HG03460 (cell line): ENCODE data around the gene AUTS2.

Experiments used
- ATAC-seq: cut with Tn5 transposase; IDR thresholded peaks from one replicate; pipeline ENCODE4 v1.9.1; 2021; ENCODE audit not compliant: unreplicated experiment

Gene AUTS2

DNA sequence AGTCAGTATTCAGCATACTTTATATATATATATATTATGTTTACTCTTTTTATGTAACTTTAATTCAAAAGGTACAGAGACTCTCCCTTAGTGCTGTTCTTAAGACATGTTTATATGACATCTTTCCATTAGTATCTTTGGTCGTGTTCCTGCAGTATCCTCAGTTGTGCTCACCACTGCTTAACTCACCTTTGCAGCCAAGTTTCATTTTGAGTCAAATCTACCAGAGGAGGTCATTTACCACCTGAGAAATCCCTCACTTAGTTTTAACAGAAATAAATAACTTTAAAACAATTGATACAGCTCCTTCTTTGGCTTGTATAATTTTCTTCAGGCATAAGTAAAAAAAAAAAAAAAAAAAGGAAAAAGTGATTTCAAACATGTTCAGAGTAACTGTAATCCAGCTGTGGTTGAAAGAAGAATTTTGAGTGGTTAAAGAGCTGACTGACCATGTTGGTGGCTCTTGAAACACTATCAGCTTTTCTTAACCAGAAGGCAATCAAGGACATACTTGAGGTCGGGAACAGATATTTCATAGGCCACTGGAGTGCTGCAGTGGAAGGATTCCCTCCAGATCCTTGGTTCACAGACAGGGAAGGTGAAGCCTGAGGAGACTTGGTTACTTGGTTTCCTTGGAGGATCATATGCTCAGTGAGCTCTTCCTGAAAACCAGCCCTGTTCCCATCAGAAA lies 116.8 kb downstream of the AUTS2 start:
- ATAC-seq = no peak

GRCh38 chr7:69717221-69717620 lies 118.9 kb downstream of the AUTS2 start:
- no peak for ATAC-seq

- ATAC-seq = no peak
Observed at GRCh38 chr7:69719717-69720116, 121.4 kb downstream of the AUTS2 start.

DNA sequence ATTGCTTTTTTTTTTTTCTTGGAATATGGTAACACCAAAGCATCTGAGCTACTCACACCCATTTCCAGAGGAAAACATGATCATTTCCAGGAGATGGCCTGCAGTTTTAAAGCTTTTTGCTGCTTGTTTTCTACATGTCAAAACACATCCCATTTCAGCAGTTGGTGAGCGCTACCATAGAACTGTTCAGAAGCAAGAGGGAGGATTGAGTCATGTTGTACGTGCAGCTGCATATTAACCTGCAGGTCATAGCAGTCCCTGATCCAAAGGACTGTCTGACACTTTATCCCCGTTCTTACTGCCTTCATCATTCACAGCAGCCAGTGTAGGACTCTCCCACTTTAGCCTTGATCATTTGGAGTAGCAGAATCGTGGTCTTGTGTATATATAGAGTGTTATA lies 124.6 kb downstream of the AUTS2 start:
- ATAC-seq = no peak

DNA sequence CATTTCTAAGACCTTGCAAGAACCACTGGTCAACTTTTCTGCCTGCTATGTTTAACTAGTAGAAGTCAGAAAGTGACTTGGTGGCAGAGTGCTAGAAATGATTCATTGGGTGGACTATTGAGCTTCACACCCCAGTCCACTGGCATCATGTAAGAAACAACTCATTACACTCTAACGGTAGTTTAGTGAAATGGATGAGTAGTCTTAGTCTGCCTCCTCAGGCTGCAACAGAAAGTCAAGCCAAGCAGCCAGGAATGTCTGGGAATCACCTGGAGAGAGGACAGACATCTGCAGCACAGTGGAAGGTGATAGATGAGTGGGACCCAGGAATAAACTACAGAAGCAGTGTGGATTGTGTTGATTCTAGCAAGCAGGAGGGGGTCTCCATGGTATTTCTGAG lies 125.4 kb downstream of the AUTS2 start:
- no peak for ATAC-seq

GRCh38 chr7:69728304-69728703 lies 130.0 kb downstream of the AUTS2 start:
- ATAC-seq = no peak

DNA sequence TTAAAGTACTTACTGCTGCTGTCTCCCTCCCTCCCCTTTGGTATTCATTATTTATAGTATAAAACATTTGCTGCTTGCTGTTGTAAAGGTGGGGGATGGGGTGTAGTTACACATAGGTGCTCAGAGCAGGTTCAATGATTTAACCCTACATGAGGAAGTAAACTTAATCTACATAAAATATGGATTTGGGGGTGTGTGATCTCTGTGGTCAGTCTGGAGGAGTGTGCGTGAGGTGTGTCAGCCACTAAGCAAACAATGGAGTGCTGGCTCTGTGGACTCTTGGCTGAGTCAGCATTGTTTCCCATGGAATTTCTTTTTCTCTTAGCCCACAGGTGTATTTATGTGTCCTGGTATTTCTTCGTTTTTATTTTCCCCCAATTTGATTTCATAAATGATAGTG lies 133.9 kb downstream of the AUTS2 start:
- no peak for ATAC-seq

DNA sequence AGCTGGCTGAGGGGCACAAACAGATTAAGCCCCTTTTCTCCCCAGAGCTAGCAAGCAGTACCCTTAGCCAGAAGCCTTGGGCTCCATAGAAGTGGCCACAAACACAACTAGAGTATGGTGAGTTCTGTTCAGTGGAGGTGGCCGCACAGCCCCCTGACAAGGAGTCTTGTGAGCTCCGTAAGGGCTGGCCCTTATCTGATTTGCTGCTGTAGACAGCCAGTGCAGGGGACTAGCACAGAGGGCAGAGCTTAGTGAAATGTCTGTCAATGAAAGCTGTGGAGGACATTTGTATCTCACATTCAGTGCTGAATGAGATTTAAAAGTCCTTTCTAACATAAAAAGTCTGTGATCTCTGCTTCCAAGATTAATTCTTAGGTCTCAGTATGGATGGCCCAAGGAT lies 137.3 kb downstream of the AUTS2 start:
- ATAC-seq = no peak

GRCh38 chr7:69736126-69736810 lies 138.0 kb downstream of the AUTS2 start:
- no peak for ATAC-seq

- ATAC-seq = peak; percentile 56
Observed at GRCh38 chr7:69738396-69738951, 140.2 kb downstream of the AUTS2 start.

- ATAC-seq = peak; percentile 67
Observed at GRCh38 chr7:69739190-69739589, 140.9 kb downstream of the AUTS2 start.

DNA sequence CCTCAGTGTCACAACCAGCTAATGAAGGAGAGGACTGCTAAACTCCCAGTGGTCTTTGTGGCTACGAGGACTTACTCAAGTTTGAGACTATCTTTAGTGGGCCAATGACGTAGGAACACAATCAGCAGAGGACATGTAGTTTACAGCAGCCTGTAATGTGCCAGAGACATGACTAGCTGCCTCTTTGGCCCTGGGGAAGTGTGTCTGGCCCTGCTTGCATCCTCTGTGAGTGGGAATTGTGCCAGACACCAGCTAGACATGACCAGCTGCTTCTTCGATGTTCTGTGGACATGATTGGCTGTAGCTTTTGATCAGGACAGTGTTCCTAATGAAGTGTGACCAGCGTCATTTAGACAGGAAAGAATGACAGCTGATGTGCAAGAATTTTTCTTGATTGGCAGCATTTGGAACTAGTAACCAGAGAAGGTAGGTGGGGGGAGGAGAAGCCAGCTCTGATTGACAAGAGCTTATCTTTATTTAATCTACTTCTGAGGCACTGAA lies 141.7 kb downstream of the AUTS2 start:
- peak; percentile 54 for ATAC-seq

DNA sequence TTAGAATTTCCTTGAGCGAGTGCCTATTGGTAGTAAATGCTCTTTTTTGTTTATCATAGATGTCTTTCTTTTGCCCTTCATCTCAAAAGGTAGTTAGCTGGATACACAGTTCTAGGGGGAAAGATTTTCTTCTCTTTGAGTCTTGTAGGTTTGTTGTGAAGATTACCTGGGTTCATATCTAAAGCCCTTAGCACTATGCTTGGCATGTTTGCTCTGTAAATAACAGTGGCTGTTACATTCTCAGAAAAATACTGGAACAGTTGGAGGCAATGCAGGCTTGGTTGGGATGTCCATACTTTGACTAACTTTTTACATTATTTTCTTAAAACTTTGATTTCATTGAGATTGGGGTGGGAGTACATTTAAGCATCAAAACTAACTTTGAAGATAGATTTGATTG lies 144.0 kb downstream of the AUTS2 start:
- ATAC-seq = no peak

GRCh38 chr7:69743436-69743835 lies 145.2 kb downstream of the AUTS2 start:
- no peak for ATAC-seq

GRCh38 chr7:69744026-69744425 lies 145.8 kb downstream of the AUTS2 start:
- no peak for ATAC-seq

DNA sequence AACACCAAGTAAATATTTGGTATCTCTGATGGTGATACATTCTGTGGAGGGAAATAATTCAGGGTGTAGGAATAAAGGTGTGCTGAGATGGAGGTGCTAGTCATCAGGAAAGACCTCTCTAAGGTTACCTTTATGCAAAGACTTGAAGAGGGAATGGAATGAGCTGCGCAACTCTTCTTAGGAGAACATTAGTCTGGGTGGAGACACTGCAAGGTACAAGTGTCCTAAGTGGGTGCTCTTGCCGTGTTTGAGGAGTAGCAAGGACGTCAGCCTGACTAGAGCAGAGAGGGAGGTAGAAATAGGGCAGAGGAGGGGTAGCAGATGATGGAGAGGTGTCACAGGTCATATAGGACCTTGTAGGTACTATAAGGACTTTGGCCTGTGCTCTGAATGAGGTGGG lies 148.1 kb downstream of the AUTS2 start:
- ATAC-seq = no peak

DNA sequence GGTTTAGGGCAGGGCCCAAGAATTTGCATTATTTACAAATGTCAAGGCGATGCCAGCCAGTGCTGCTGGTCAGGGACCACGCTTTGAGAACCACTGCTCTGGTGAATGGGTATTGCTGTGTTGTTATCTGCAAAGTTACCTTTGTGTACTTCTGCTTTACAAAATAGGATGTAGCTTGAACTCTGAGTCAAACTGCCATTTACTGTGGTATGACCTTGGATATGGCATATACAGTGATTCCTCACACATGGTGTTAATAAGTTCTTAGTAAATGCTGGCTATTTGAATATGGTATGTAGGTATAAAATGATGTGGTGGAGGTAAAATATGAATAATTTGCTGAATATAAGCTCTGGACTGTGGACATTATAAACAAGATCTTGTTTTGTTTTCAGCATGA lies 148.9 kb downstream of the AUTS2 start:
- no peak for ATAC-seq

DNA sequence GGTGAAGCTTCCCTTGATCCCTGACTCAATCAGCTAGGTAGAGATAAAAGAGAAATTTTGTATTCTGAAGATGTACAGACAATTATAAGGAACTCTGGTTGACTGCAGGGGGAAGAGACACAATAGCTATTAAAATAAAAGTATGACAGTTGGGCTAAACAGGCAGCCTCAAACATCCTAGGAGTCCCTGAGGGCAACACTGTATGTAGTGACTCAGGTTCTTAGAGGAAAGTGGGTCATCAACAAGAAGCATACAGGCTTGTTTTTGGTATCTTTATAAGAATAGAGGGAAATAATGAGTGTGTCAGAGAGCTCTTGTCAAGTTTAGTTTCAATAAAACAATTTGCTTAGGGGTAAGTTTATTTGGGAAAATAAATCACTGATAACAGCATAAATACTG lies 150.3 kb downstream of the AUTS2 start:
- no peak for ATAC-seq

GRCh38 chr7:69749372-69749979 lies 151.2 kb downstream of the AUTS2 start:
- no peak for ATAC-seq

GRCh38 chr7:69749994-69750393 lies 151.7 kb downstream of the AUTS2 start:
- ATAC-seq = no peak

DNA sequence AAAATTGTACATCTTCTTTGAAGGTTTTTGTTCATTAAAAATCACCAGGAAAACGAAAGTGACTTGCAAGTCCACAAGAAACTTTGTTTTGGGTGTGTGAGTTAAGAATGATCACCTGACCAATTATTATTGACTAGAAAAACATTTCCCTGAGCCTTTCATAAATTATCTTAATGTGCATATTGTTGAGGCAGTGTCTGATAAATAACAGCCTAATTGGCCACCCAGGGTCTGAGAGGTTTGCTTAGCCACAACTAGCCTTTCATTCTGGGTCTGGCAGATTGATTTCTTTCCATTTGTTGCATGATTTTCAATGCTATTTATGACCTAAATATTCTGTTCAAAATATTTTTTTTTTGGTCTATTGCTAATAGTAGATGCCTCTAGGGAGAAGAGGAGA lies 152.8 kb downstream of the AUTS2 start:
- no peak for ATAC-seq

DNA sequence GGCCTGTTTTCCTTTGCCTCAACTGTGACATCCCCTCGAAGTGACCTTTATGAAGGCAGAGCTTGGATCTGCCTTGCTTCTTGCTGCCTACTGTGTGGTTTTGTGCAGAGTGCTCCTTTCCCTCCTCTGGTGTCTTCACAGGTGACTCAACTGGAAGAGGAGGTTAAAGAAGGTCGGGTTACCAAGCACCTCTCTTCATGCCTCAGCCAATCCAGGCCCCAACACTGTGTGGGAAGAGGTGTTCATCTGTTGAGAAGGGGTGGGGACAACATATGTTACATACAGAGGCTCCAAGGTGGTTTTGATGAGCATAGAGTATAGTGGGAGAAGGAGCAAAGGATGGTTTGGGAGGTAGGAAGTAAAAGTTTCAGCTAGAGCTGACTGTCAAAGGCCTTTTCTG lies 155.7 kb downstream of the AUTS2 start:
- no peak for ATAC-seq
